ENCODE measurements around the gene MFN2. TPM values are rescaled to one million over a fixed set of nuclear protein-coding genes. Genes with fewer than 3 reads are reported as not detected.

MFN2 gene
- total and polyA plus RNA-seq, 8 donors = 45.4 to 82.0 (median 52.0) TPM

- ATAC-seq (no peak), DNase-seq (no peak)
- Histone ChIP-seq H3K9me3 (no peaks in the 10 kb centered on the region), H3K27me3 (peaks cover 0 to 7% of the 10 kb centered on the region in 2 donors), H3K4me1 (peaks cover 0 to 4% of the 10 kb centered on the region in 2 donors), H3K36me3 (no peaks in the 10 kb centered on the region), H3K4me3 (no peak overlapping the region), H3K27ac (no peak overlapping the region)
- intact Hi-C loops (cut with DNase I) = no loop called here
- no peak for TF ChIP-seq CTCF (IDR thresholded peaks at IDR 0.05)
These were observed 69.4 kb downstream of the MFN2 start for GRCh38 chr1:12049616-12050015.

GRCh38 chr1:12051361-12051760 is 71.1 kb downstream of the MFN2 start:
- Histone ChIP-seq H3K4me3 (no peak overlapping the region), H3K27me3 (peaks cover 0 to 7% of the 10 kb centered on the region in 2 donors), H3K4me1 (peaks cover 0 to 4% of the 10 kb centered on the region in 2 donors), H3K27ac (no peak overlapping the region), H3K9me3 (no peaks in the 10 kb centered on the region), H3K36me3 (no peaks in the 10 kb centered on the region)
- DNase-seq (no peak), ATAC-seq (no peak)
- TF ChIP-seq CTCF (IDR thresholded peaks at IDR 0.05) = no peak
- intact Hi-C loops (cut with DNase I) = no loop called here

- H3K4me1 ChIP-seq = peaks cover 0 to 4% of the 10 kb centered on the region in 2 donors
- intact Hi-C loops (cut with DNase I) = no loop called here
- peaks cover 0 to 7% of the 10 kb centered on the region in 2 donors for H3K27me3 ChIP-seq
- TF ChIP-seq CTCF (IDR thresholded peaks at IDR 0.05) = no peak
- ATAC-seq (peak; percentile 93), DNase-seq (peak in 1 of 4 donors; percentile 69)
- no peak overlapping the region for H3K27ac ChIP-seq
- no peaks in the 10 kb centered on the region for H3K36me3 ChIP-seq
- no peaks in the 10 kb centered on the region for H3K9me3 ChIP-seq
- no peak overlapping the region for H3K4me3 ChIP-seq
These were observed 71.8 kb downstream of the MFN2 start for GRCh38 chr1:12052008-12052573.

GRCh38 chr1:12052997-12053686 is 72.9 kb downstream of the MFN2 start:
- DNase-seq (no peak), ATAC-seq (no peak)
- TF ChIP-seq CTCF (IDR thresholded peaks at IDR 0.05) = no peak
- Histone ChIP-seq H3K27me3 (no peaks in the 10 kb centered on the region), H3K4me3 (no peak overlapping the region), H3K4me1 (peaks cover 0 to 4% of the 10 kb centered on the region in 2 donors), H3K27ac (no peak overlapping the region), H3K9me3 (no peaks in the 10 kb centered on the region), H3K36me3 (no peaks in the 10 kb centered on the region)
- intact Hi-C loops (cut with DNase I) = no loop called here

- no peak overlapping the region for H3K27ac ChIP-seq
These were observed 73.7 kb downstream of the MFN2 start for GRCh38 chr1:12053752-12054548.

More at GRCh38 chr1:12053752-12054548, 73.7 kb downstream of the MFN2 start:
- Histone ChIP-seq H3K4me1 (peaks cover 0 to 4% of the 10 kb centered on the region in 2 donors), H3K36me3 (no peaks in the 10 kb centered on the region), H3K4me3 (no peak overlapping the region), H3K9me3 (no peaks in the 10 kb centered on the region), H3K27me3 (no peaks in the 10 kb centered on the region)
- intact Hi-C loops (cut with DNase I) = no loop called here
- no peak for DNase-seq
- TF ChIP-seq CTCF (IDR thresholded peaks at IDR 0.05) = no peak
- no peak for ATAC-seq
